HG03108 (cell line): ENCODE results near the gene DENND5B.
A peak's percentile ranks its signal among the peaks of the same experiment; 100 is the strongest.
"Not testable (repeated sequence)": the region's sequence is repeated elsewhere in the genome, so short reads cannot be mapped to it uniquely, and the experiment has no call there.

Source experiments
- ATAC-seq: cut with Tn5 transposase; IDR thresholded peaks from one replicate; pipeline ENCODE4 v1.9.1; 2021; ENCODE audit warnings: moderate library complexity; ENCODE audit not compliant: unreplicated experiment

The DENND5B gene

GRCh38 chr12:31590642-31591379 is at the start of gene DENND5B:
Gene DENND5B (minus strand): TSS chr12:31591136. CDS start chr12:31590832, 304 bp downstream.
- ATAC-seq, result peak; percentile 36

- ATAC-seq, result no peak
Observed at GRCh38 chr12:31634620-31635019, 43.7 kb upstream of the DENND5B start.

GRCh38 chr12:31633464-31633863 is 42.5 kb upstream of the DENND5B start:
- no peak for ATAC-seq

GRCh38 chr12:31631809-31632208 is 40.9 kb upstream of the DENND5B start:
- no peak for ATAC-seq

GRCh38 chr12:31631023-31631724 is 40.2 kb upstream of the DENND5B start:
- no peak for ATAC-seq

- no peak for ATAC-seq
Observed at GRCh38 chr12:31629756-31630732, 39.1 kb upstream of the DENND5B start.

- ATAC-seq, result no peak
Observed at GRCh38 chr12:31627456-31628054, 36.6 kb upstream of the DENND5B start.

- ATAC-seq, result no peak
Observed at GRCh38 chr12:31626270-31626995, 35.5 kb upstream of the DENND5B start.

GRCh38 chr12:31622038-31622437 is 31.1 kb upstream of the DENND5B start:
- ATAC-seq, result no peak

- no peak for ATAC-seq
Observed at GRCh38 chr12:31620311-31620710, 29.4 kb upstream of the DENND5B start.

GRCh38 chr12:31618228-31619025 is 27.5 kb upstream of the DENND5B start:
- no peak for ATAC-seq

- ATAC-seq, result no peak
Observed at GRCh38 chr12:31612819-31613218, 21.9 kb upstream of the DENND5B start.

GRCh38 chr12:31608299-31608698 is 17.4 kb upstream of the DENND5B start:
- ATAC-seq, result not testable (repeated sequence)

GRCh38 chr12:31605531-31605930 is 14.6 kb upstream of the DENND5B start:
- no peak for ATAC-seq

GRCh38 chr12:31603546-31604009 is 12.6 kb upstream of the DENND5B start:
- ATAC-seq, result peak; percentile 96

GRCh38 chr12:31600750-31601149 is 9.8 kb upstream of the DENND5B start:
- ATAC-seq, result no peak

GRCh38 chr12:31600252-31600651 is 9.3 kb upstream of the DENND5B start:
- no peak for ATAC-seq

GRCh38 chr12:31599053-31599452 is 8.1 kb upstream of the DENND5B start:
- ATAC-seq, result peak; percentile 51

GRCh38 chr12:31597066-31597465 is 6.1 kb upstream of the DENND5B start:
- ATAC-seq, result no peak
